GM18508 (cell line): ENCODE measurements around the gene DLG5.

Experiments
- ATAC-seq: cut with Tn5 transposase; IDR thresholded peaks from one replicate; pipeline ENCODE4 v1.9.1; 2021; ENCODE audit warnings: moderate number of reproducible peaks; ENCODE audit not compliant: insufficient read depth, unreplicated experiment

Gene DLG5

GRCh38 chr10:77893386-77893785, 33.2 kb downstream of the DLG5 start:
- no peak for ATAC-seq

- no peak for ATAC-seq
Measured at GRCh38 chr10:77892761-77893160, 33.8 kb downstream of the DLG5 start.

DNA sequence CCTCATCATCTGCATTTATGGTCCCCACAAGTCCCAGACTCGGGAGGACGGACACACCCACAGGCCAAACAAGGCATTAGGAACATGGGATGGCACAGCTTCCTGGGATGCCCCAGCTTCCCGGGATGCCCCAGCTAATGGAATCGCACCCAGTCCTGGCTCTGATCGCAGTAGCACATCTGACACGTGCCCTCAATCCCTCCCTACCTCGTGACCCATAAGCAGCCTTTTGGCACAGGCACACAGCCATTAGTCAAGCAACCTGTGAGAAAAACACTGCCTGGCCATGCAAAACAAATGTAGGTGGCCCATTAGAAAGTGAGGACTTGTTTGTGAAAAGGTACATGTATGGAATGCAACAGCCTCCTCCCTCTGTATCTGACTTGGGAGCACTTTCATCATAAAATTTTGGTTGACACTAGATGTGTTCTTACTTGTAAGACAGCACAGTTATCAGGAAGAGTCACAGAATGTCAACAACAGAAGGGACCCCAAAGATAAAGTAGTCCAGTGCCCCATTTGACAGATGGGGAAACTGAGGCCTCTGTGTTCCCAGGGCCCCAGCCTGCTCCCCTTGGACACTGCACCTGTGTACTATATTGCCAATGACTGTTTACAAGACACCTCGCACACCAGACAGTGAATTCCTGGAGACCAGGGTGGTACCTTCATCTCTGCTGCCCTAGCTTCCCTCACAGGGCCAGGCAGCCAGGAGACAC, 34.4 kb downstream of the DLG5 start:
- no peak for ATAC-seq

DNA sequence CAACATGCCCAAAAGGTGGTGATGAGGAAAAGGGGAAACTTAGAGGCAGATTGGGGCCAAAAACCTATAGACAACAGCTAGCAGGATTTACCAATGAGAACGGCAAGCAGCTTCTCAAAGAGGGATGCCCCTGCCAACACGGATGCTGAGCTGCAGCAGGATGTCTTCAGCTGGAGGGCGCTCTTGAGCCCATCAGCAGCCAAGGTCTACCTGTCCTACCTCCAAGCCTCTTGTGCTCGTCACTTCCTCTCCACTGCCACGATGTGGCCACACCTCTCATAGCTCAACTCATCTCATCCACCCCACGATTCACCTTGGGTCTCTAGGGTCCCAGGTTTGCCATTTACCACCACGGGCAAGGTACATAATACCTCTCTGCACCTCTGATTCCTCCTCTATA, 36.5 kb downstream of the DLG5 start:
- no peak for ATAC-seq

GRCh38 chr10:77889277-77889903, 37.2 kb downstream of the DLG5 start:
- no peak for ATAC-seq

DNA sequence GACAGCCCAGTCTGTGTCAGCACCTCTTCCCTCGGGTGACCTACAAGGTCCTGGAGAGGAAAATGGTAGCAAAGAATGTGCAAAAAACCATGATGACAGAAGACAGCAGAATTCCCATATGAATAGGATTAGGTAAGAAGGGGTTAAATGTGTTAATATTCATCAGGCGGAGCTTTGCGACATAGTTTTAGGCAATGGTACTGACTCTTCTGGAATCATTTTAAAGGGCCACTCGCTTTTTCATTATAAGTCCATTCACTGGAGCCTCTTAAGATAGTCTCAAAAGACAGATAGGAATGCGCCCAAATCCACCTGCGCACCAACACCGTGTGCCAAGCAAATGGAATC, 38.2 kb downstream of the DLG5 start:
- ATAC-seq, result no peak

DNA sequence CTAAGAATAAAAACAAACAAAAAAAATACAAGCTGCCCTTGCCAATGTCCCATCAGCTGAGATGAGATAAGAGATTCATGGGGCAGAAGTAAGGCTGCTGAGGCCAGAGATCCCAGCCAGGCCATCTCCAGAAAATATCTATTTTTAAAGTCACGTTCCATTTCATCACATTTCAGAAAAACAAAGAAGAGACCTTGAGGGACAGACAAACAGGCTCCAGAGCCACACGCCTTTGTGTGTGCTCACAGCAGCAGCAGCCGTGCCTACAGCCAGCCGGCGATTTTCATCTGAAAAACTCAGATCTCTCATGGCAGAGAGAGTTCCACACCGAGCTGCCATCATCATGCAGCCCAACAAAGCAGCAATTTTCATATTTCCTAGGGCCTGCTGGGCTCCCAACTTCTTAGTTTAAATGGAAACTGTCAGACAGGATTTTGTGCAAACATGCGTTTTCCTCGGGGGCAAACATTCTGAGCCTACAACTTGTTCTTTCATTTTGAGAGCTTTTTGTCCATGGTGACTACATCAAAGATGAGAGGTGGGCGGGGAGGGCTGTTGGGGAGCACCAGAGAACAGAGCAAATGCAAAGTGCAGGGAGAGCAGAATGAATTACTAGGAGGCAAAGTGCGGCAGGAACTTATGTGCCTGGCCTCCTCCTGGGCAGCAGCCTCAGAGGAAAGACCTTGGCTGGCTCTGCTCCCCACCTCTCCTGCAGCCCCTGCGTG, 38.8 kb downstream of the DLG5 start:
- ATAC-seq, result no peak

GRCh38 chr10:77886795-77887355, 39.7 kb downstream of the DLG5 start:
- ATAC-seq, result no peak

DNA sequence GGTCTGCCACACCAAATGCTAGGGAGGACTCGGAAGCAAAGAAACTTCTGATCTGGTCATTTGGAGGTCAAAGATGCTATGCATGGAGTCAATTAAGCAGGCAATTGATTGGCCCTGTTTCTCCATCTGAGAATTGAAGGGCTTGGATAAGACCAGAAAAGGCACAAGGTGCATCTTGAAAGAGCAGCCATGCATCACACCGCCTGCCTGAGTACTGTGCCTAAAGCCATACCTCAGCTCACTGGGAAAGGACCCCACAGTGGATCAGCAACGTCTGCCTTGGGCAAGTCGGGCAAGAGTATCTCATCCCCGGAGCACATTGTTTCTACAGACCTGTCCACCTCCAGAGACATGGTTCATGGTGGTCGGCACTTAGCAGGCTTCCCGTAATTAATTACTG, 42.4 kb downstream of the DLG5 start:
- ATAC-seq, result no peak

DNA sequence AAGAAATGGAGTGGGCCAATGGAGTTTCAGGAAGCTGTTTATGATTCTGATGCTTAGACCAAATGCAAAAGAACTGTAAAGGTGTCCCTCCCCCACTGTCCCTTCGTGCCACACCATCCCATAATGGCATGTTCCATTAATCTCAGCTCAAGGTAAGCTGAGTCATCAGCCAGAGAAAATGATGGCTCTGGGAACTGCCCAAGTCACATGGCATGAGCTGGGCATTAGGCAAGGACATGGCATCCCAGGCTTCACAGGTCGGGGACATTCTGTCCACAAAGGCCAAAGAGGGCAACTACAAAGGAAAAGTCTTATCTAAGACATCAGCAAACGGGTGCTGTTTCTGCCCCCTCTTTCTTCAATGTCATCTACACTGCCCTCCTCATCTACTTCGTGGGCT, 44.9 kb downstream of the DLG5 start:
- ATAC-seq, result no peak

DNA sequence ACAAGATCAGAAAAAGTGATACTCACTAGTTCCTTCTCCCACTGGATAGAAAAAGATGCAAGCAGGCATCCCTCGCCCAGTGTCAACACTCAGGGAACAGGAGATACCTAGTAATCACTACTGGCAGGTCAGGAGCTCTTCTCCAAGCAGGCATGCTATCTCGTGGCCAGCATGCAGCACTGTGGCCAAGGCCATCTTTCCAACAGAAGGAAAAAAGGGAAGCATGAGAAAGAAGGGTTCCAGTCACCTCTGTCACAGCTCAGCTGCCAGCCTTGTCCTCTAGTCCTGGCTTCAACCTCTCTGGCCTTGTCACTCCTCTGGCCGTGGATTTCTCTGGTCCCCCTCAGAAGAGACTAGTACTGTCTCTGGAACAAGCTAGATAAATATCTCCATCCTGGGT, 45.3 kb downstream of the DLG5 start:
- ATAC-seq, result no peak

- no peak for ATAC-seq
Measured at GRCh38 chr10:77879710-77880109, 46.8 kb downstream of the DLG5 start.

DNA sequence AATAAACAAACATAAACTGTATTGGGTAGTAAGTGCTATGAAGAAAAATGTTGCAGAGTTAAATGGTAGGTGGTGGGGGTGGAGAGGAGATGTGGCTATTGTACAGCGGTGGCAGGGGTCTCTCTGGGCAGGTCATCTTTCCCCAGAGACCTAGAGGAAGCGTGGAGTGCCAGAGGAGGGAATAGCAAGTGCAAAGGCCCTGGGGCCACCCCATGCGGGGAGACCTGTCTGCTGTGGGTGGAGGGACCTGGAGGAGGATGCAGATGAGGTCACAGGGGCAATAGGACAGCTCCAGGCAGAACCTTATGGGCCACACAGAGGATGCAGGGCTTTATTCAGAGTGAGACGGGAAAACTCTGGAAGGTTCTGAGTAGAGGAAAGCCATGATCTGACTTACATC, 47.5 kb downstream of the DLG5 start:
- no peak for ATAC-seq

GRCh38 chr10:77877441-77878344, 48.9 kb downstream of the DLG5 start:
- ATAC-seq, result peak; percentile 39

DNA sequence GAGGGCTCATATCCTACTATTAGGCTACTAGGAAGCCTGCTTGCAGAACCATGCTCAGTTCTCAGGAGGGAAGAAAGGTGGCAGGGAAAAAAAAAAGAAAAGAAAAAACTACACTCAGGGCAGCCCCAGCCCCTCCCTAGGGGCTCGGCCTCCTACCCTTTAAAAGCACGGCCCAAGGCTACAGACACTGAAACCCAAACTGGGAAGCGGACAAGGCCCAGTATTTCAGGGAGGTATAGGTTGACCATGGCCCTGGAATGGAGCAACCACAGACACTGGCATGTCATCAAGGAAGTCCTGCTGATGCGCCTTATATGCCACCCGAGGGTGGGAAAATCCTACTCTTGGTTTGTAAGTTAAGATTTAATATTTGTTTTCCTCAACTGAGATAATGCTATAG, 50.8 kb downstream of the DLG5 start:
- no peak for ATAC-seq

GRCh38 chr10:77874872-77875271, 51.7 kb downstream of the DLG5 start:
- no peak for ATAC-seq

DNA sequence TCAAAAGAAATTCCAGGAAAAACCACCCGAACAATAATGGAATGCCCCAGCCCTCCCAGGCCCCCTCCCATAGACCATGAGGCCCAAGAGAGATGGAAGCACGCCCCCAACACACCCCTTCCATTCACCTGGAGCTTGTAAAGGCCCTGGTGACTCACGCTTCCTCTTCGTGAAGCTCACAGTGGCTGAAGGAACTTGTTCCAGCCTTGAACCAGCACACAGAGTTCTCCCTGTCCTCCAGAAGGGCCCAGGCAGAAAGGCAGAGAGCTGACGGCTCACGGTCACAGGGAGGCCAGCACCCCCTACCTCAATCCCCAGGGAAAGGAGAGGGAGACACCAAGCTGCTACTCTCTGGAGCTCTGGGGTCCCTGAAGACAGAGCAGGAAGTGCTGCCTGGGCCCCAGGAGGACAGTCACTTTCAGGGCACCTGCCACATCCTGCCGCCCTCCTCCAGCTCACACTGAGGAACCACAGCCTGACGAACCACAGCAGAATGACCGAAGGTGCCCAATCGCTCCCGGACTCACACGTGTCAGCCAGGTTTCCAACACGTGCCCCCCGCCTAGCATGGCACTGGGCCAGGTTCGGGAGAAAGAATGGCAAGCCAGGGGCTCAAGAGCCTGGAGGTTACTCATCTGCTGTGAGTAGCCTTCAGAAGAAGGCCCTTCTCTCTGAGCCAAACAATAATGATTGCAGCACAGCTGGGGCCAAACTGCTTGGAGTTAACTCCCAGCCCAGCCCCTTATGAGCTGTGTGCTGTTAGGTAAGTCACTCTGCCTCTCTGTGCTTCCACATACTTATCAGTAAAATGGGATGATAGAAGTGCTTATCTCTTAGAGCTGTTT, 52.8 kb downstream of the DLG5 start:
- peak; percentile 76 for ATAC-seq

GRCh38 chr10:77872947-77873535, 53.5 kb downstream of the DLG5 start:
- no peak for ATAC-seq
